ENCODE data around the gene ST6GAL2. TPM values are rescaled to one million over a fixed set of nuclear protein-coding genes. Genes with fewer than 3 reads are reported as not detected.

The ST6GAL2 gene
- total RNA-seq, 2 donors from 2014 or later: 7.8 to 17.9 TPM

DNA sequence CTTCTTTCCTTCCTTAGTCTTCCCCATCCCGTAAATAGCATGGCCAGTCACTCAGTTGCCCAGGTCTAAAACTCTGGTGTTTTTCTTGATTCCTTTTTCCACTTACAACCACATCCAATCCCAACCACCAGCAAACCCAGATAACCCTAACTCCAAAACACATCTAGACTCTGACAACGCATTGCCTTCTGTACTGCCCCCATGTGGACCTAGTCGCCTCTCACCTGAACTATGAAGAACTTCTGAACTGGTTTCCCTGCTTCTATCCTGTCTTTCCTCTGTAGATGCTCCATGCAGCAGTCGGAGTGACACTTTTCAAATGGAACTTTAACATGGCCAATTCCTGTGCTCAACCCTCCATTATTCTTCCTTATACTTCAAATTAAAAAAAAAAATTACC, 26.5 kb downstream of the ST6GAL2 start:
- 84 to 92% methylated on average over 3 to 4 of the region's 4 CpGs for WGBS, 2 experiments (ENCODE audit: insufficient coverage in 1 of 2, insufficient read length in 1 of 2)
- TF ChIP-seq, protein P1, sequence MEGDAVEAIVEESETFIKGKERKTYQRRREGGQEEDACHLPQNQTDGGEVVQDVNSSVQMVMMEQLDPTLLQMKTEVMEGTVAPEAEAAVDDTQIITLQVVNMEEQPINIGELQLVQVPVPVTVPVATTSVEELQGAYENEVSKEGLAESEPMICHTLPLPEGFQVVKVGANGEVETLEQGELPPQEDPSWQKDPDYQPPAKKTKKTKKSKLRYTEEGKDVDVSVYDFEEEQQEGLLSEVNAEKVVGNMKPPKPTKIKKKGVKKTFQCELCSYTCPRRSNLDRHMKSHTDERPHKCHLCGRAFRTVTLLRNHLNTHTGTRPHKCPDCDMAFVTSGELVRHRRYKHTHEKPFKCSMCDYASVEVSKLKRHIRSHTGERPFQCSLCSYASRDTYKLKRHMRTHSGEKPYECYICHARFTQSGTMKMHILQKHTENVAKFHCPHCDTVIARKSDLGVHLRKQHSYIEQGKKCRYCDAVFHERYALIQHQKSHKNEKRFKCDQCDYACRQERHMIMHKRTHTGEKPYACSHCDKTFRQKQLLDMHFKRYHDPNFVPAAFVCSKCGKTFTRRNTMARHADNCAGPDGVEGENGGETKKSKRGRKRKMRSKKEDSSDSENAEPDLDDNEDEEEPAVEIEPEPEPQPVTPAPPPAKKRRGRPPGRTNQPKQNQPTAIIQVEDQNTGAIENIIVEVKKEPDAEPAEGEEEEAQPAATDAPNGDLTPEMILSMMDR (conservative IDR thresholded peaks at IDR 0.05): peak; percentile 58
- Histone ChIP-seq H3K9me3 (ENCODE audit: control insufficient read depth, low read length) (peaks cover 15% of the 10 kb centered on the region), H3K4me3 (ENCODE audit: low read length) (no peak overlapping the region), H3K9ac (ENCODE audit: extremely low read depth, low read length, poor library complexity, severe bottlenecking) (no peak overlapping the region), H3K36me3 (ENCODE audit: control insufficient read depth, insufficient read depth, low read length) (no peaks in the 10 kb centered on the region), H3K27ac (ENCODE audit: low read depth, low read length) (no peak overlapping the region), H3K4me1 (ENCODE audit: control insufficient read depth, insufficient read depth, low read length) (peaks cover 3% of the 10 kb centered on the region), H3K27me3 (ENCODE audit: control insufficient read depth, insufficient read depth, low read length, poor library complexity, severe bottlenecking) (no peaks in the 10 kb centered on the region)
- Mint-ChIP-seq H3K27ac (no peak overlapping the region), H3K36me3 (ENCODE audit: low read depth) (peaks cover 10% of the 10 kb centered on the region), H3K4me3 (no peak overlapping the region), H3K9me3 (peaks cover 21% of the 10 kb centered on the region), H3K4me1 (peaks cover 15% of the 10 kb centered on the region), H3K27me3 (ENCODE audit: insufficient read depth) (no peaks in the 10 kb centered on the region)
- peak; percentile 59 for DNase-seq

DNA sequence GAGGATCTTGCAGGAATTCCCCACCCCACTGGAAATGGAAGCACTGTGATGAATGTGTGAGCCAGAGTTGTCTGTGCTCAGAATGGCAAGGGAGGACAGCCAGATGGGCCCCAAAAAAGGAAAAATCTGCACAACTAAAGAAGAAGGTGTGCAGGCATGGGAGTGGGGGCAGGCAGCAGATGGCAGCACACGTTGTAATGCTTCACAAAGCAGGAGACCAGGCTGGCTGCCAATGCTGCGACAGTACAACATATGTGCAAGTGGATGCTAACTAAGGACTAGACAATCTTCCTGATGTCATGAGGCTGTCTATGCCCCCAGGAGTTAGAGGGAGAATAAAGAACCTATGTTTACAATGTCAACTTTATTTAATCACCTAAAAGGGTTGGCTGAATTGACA, 27.2 kb downstream of the ST6GAL2 start:
- Histone ChIP-seq H3K4me1 (ENCODE audit: control insufficient read depth, insufficient read depth, low read length) (peaks cover 3% of the 10 kb centered on the region), H3K4me3 (ENCODE audit: low read length) (no peak overlapping the region), H3K9ac (ENCODE audit: extremely low read depth, low read length, poor library complexity, severe bottlenecking) (no peak overlapping the region), H3K36me3 (ENCODE audit: control insufficient read depth, insufficient read depth, low read length) (no peaks in the 10 kb centered on the region), H3K27ac (ENCODE audit: low read depth, low read length) (no peak overlapping the region), H3K9me3 (ENCODE audit: control insufficient read depth, low read length) (peaks cover 15% of the 10 kb centered on the region), H3K27me3 (ENCODE audit: control insufficient read depth, insufficient read depth, low read length, poor library complexity, severe bottlenecking) (no peaks in the 10 kb centered on the region)
- H3K9me3 Mint-ChIP-seq: peaks cover 21% of the 10 kb centered on the region
- no peaks in the 10 kb centered on the region for H3K27me3 Mint-ChIP-seq (ENCODE audit: insufficient read depth)
- 93 to 100% methylated on average over 1 to 2 of the region's 2 CpGs for WGBS, 2 experiments (ENCODE audit: insufficient coverage in 1 of 2, insufficient read length in 1 of 2)
- no peak overlapping the region for H3K27ac Mint-ChIP-seq
- no peak for DNase-seq
- TF ChIP-seq, protein P1 (conservative IDR thresholded peaks at IDR 0.05): no peak
- no peak overlapping the region for H3K4me3 Mint-ChIP-seq
- H3K4me1 Mint-ChIP-seq: peaks cover 17% of the 10 kb centered on the region
- H3K36me3 Mint-ChIP-seq (ENCODE audit: low read depth): peaks cover 10% of the 10 kb centered on the region

DNA sequence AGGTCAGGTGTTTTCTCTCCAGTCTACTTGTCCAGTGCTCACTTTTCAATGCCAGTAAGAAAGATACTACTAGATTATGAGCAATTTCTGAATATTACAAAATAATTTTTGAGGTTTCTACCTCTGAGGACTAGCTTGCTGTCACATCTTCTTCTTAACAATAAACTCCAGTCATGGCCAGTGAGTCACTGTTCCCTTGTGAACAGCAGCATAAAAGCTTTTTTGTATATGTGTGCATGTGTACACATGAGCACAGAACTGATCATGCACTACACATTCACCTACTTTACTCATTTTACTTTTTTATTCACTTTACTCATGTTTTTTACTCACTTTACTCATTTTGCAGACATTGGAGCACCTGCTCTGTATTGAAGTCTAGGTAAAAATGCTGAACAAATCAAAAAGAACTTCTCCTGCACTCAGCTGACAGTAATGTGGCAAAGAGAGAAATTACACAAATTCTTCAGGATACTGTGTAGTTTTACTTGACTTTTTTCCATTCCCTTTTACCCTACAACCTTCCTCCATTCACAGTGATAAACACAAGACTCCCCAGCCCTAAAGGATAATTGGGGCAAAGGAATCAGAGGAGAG, 28.0 kb downstream of the ST6GAL2 start:
- H3K4me3 Mint-ChIP-seq: no peak overlapping the region
- DNase-seq: no peak
- Histone ChIP-seq H3K27ac (ENCODE audit: low read depth, low read length) (no peak overlapping the region), H3K36me3 (ENCODE audit: control insufficient read depth, insufficient read depth, low read length) (no peaks in the 10 kb centered on the region), H3K4me3 (ENCODE audit: low read length) (no peak overlapping the region), H3K4me1 (ENCODE audit: control insufficient read depth, insufficient read depth, low read length) (peaks cover 8% of the 10 kb centered on the region), H3K9ac (ENCODE audit: extremely low read depth, low read length, poor library complexity, severe bottlenecking) (no peak overlapping the region), H3K9me3 (ENCODE audit: control insufficient read depth, low read length) (peaks cover 15% of the 10 kb centered on the region), H3K27me3 (ENCODE audit: control insufficient read depth, insufficient read depth, low read length, poor library complexity, severe bottlenecking) (no peaks in the 10 kb centered on the region)
- TF ChIP-seq, protein P1 (conservative IDR thresholded peaks at IDR 0.05): no peak
- peaks cover 26% of the 10 kb centered on the region for H3K4me1 Mint-ChIP-seq
- no peak overlapping the region for H3K27ac Mint-ChIP-seq
- H3K36me3 Mint-ChIP-seq (ENCODE audit: low read depth): peaks cover 10% of the 10 kb centered on the region
- H3K9me3 Mint-ChIP-seq: peaks cover 21% of the 10 kb centered on the region
- no peaks in the 10 kb centered on the region for H3K27me3 Mint-ChIP-seq (ENCODE audit: insufficient read depth)
